IPS-NIHi11 (cell line): ENCODE results near the gene OR51E2.

ENCODE experiments used
- DNase-seq: peaks from one replicate; pipeline ENCODE4 v3.0.0; 2012; ENCODE audit warnings: mixed read lengths, low spot score

The OR51E2 gene, protein sequence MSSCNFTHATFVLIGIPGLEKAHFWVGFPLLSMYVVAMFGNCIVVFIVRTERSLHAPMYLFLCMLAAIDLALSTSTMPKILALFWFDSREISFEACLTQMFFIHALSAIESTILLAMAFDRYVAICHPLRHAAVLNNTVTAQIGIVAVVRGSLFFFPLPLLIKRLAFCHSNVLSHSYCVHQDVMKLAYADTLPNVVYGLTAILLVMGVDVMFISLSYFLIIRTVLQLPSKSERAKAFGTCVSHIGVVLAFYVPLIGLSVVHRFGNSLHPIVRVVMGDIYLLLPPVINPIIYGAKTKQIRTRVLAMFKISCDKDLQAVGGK

DNA sequence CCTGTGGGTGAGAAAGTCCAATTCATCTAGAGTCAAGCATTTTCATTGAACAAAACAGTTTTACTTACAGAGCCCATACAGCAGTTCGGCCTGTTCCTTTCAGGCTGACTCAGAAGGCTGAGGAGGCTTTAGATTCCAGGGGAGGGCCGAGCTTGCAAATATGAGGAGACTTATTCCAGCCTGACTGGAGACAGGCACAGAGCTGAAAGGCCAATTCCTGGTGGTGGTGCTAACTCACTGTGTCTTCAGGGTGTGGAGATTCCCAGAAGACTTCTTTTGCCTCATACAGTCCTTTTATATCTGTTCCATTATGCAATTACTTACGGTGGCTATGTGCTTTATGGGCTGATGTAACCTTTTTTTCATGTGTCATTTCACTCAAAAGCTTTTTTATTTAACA is at the start of gene OR51E2:
Gene OR51E2, minus strand, starts transcription at position 269 of the 400 bp plus-strand sequence. CDS start 15,142 bp downstream, outside the sequence.
- peak; percentile 8 for DNase-seq

DNA sequence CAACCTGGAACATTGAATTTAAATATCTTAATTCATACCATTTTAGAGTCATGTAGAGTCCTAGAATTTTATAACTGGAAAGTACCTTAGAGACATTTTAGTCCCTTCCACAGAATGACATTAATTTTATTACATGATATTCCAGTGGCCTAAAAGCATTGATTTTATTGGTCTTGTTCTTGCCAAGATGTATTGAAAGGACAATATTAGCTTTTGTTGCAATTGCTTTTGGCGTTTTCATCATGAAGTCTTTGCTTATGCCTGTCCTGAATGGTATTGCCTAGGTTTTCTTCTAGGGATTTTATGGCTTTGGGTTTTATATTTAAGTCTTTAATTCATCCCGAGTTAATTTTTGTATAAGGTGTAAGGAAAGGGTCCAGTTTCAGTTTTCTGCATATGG is 43.1 kb upstream of the OR51E2 start:
- DNase-seq: no peak

DNA sequence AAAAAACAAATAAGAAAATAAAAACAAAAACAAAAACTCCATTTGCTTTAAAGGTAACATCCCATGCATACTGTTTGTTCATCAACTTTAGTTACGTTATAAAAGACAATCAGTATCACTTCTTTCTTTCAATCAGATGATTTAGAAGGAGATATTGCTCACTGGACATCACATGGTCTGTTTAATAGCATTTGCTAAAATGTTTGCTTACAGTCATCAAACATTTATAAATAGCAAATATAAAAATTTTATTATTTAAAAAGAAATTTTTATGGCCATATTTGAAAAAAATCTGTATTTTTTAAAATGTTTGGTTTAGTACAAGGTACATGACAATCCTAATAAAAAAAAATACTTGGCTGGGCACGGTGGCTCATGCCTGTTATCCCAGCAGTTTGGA is 29.5 kb upstream of the OR51E2 start:
- no peak for DNase-seq

DNA sequence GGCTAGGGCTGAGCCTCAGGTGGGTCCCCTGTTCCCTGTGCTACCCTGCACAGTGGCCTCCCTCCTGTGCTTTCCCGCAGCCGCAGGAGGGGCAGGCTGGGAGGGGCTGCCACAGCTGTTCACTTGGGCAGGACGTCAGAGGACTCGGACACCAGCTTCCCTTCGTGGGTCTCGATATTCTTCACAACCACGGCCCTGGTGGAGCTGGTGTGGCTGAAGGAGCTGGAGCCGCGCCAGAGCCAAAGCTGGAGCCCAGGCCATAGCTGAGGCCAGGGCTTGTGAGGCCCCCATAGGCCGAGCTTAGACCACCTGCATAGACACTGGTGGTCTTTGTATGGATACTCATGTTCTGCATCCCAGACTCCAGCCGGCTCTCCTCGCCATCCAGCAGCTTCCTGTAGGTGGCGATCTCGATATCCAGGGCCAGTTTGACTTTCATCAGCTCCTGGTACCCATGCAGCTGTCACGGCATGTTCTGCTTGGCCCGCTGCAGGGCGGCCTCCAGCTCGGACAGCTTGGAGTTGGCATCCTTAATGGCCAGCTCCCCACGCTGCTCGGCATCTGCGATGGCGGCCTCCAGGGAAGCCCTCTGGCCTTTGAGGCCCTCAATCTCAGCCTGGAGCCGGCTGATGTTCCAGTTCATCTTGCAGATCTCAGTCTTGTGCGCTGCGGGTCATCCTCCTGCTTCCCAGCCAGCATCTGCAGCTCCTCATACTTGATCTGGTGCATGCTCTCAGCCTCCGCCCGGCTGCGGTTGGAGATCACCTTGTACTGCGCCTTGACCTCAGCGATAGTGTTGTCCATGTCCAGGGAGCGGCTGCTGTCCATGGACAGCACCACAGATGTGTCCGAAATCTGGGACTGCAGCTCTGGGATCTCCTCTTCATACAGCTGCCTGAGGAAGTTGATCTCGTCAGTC is 25.2 kb upstream of the OR51E2 start:
- peak; percentile 31 for DNase-seq

DNA sequence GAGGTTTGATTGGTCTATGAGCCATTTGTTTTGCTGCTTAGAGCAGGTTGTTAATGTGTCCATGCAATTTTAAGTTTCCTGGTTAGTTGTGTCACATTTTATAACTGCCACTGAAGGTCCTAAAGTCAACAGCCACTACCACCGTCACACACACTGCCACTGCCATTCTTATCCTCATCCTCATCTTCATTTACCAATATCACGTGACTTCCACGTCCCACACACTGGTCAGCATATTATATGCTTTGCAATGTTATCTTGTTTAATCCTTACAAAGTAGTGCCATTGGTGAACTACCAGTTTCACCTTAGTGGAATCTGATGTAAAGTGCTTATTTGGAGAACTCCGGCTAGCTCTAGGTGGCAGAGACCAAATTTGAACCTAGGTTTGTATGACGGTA is 16.6 kb upstream of the OR51E2 start:
- no peak for DNase-seq

DNA sequence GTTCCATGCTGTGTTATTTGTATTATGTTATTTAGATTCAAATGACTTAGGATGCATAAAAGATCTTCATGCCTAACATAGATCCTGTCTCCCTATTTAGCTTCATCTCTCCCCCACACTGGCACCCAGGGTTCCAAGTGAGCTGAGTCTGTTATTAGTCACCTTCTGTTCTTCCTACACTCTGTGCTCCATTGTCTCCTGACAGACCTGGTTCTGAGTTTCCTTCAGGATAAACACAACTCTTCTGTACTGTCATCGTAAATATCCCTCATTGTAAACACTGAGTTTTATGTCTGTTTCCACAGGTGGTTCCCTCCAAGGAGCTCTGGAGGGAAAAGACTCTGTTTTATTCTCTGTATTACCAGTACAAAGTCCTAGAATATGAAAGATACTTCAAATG is 15.6 kb upstream of the OR51E2 start:
- no peak for DNase-seq

DNA sequence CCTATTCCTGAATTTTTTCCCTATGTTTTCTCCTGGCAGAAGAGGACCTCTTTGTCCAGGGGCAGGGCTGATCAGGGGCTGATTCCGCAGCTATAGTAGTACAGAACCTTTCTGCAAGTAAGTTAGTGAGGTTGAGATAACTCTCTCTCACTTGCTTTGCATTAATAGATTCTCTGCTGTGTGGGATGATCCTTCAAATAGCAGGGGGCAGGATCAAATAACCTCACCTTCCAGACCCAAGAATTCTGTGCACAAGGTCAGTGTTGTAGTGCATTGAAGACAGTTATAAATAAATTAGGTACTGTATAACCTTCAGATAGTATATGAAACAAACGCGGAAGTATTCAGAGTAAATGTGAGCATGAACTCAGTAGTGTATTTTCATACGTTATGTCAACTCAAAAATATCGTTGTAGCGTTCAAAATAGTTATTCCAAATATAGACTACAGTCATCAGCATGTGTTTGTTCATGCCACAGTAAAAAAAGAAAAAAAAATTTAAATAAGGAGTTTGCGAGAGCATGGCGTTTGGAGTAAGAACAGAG is 7.2 kb upstream of the OR51E2 start:
- DNase-seq: peak; percentile 7

DNA sequence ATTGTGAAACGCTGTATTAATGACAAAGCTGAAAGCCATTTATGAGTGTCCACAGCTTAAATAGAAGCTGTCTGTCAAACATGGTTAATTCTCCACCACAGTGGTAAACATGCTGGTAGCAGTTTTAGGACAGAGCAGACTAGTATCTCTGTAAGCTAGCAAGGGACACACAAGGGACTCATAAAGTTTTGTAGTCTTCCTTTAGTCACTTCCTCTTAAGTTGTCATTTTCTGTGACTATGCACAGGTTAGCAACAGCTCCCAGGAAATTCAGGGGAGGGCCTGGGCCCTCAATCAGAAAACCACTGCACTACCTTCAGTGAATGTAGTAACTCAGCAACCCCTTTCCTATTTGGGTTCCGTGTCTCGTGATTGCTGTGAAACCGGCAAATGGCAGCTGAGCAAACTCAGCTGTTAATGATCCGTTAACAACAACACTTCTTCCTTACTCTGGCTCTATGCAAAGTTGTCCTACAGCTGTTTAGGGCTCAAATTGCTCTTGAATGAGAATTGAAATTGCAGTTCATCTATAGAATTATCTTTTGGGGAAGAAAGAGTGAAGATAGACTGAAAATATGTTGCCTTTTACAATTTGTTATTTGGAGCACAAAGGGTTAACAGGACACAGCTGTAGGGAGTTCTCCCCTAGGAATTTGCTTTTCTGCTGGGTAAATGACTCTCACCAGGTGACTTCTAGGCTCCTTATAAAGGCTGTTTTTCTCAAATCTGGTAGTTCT is 6.6 kb upstream of the OR51E2 start, which contains the start of gene MMP26:
Gene MMP26, plus strand, starts transcription at position 731 of the 736 bp plus-strand sequence.
- DNase-seq: peak; percentile 39

DNA sequence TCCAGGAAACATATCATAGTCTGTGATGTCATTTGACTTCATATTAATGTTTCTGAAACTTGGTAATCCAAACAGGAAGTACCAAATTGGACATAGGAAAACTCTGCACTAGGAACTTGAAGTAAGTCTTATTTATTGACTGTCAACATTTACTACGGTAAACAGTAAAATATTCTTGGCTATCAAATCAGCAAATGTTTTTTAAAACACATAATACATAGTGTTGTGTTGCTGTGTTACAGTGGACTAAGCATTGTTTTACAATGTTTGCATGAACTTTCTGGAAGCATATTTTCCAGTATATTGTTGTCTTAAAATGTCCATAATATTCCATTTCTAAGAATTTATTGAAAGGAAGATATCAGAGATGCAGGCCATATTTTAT is 2.8 kb upstream of the OR51E2 start:
- no peak for DNase-seq

DNA sequence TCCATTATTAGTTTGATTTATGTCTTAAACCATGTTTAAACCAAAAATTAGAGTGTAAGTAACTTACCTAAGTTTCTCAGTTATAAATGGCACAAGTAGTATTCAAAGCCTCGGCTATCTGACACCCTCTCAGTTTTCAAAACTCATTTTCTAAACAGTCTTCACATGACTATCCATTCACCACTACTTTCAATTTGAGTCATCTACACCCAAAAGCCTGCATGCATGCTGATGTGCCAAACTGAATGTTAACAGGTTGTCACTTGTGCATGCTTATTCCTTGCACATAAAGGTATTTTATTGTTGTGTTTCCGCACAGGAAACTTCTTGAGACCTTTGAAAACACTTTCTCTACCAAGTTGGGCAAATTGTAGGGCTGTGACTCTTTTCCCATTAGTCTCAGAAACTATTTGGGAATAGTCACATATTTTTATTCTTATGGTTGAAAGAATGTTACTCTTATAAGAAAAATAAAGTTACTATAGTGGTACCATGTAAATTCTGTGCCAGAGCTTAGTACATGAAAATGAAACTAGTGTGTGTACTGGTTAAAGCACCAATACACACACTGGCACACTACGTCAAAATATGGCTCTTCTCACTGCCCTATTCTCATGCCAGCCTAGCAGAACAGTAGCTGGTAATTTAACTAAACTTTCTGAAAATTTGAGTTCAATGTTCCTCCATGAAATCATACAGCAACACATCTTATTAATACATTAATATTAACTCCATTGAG is 2.2 kb upstream of the OR51E2 start:
- DNase-seq: no peak

DNA sequence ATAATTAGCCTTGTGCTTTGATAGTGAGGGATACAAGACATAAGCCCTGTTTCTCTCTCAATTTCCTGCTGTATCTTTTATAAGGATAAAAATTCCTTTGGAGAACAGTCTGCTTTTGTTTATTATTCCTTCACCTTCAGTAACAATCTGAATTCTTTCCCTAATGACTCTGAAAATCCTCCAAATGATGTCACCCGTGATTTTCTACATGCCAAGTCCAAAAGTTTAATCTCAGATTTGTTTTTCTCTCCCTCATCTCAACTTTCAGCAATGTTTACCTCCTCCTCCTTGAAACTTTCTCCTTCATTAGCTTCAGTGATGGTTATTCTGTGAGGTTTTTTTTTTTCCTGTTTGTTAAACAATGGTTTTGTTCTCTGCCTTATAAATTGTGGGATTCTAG is 2.2 kb downstream of the OR51E2 start:
- no peak for DNase-seq

DNA sequence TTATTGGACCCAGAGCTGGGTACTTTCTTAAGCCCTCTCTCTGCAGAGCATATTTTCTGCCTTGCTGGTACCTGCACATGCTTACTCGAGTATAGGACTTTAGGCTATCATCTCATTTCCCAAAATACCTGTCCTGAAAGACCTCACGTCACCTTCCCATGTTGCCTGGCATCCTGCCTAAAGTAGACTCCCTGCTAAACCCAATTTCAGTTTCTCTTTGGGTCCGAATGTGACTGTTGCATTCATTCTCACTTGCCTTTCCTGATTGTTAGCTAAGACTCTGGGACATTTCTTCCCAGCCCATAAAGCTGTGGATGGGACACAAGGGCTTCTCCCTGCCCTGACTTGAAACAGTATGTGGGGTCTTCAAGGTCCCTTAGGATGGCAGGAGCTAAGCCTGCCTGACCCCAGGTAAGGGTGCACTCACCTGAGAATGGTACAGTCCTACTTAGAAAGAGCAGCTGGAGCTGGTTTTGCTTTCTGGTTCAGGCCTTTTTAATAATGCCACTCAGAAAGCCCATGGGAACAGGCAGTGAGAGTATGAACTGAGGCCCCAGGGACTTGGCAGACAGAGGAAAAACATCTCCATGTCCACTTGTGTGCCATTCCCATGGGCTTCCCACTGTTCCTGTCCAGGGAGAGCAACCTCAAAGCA is 12.9 kb downstream of the OR51E2 start:
- DNase-seq: no peak

DNA sequence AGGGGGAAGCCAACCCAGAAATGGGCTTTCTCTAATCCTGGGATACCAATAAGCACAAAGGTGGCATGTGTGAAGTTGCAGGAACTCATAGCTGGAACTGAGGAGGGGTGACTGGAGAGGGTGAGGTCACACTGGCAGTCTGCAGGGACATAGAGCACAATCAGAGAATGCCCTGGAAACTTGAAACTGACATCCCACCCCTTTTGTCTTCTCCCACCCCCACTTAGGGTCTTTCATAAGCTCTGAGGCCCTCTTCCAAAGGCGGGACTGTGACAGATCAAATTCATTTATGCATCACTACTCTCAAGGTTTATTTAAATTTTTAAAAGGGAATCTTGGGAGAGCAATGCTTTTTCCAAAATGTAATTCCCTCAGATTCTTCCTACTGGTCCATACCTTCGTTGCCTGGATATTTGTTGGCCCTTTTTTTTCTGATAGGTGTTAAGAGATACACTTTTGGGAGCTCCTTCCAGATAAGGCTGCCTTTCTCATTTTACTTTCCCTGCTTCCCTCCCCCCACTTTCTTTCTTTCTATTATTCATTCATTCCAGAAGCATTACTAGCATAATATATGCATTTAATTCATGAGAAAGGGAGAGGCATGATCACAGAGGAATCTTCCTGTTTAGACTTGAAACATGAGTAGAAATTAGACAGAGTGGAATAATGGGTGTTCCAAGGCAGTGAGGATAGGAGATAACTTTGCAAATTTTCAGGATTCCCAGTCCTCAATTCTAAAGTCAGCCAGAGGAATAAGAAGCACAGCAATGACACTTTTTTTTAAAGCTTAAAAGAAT is 14.8 kb downstream of the OR51E2 start:
- no peak for DNase-seq

DNA sequence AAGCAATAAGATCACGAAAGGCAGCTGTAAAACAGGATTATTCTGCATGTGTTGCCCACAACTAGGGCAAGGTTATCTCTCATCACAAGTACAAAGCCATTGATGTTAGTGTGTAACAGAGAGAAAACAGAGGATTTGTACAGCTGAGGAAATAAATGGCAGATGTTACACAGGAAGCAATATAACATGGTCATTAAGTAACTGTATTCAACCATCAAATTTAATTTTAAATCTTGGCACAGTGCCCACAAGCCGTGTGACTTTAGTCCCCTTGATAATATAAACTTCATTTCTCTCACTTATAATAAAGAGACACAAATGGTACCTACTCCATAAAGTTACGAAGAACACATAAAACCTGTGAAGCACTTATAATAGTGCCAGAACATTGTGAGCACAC is 17.3 kb downstream of the OR51E2 start:
- DNase-seq: no peak

DNA sequence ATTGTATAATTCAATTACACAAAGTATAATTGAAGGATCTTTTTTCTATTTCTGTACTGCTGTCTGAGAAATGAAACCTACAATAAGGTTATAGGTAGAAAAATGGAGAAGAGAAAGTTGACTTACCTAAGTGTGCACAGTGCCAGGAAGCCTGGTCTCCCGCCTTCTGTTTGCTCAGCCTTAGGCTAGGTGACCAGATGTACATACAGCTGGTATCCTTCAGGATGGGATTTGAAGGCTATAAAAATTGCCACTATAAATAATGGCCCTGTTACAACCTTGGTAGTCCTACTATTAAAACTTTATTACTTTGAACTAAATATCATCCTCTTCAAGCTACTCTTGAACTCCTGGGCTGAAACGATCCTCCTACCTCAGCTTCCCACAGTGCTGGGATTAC is 19.7 kb downstream of the OR51E2 start:
- no peak for DNase-seq

DNA sequence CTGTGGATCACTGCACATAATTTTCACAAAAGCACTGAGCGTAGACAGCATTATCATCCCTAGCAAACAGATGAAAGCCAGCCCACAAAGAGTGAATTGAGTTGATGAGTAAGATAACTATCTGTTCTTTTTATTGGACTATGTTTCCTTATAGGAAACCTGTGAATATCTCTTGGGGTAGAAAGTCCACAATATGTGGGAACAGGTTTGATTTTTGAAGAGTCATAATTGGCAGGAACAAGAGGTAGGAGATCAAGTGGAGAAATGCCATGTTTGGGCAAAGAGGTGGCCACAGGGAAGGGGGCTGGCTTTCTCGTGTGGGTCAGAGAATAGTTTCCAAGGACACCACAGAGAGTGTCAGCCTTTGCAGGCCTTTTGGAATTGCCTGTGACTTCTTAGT is 23.9 kb downstream of the OR51E2 start:
- DNase-seq: no peak

DNA sequence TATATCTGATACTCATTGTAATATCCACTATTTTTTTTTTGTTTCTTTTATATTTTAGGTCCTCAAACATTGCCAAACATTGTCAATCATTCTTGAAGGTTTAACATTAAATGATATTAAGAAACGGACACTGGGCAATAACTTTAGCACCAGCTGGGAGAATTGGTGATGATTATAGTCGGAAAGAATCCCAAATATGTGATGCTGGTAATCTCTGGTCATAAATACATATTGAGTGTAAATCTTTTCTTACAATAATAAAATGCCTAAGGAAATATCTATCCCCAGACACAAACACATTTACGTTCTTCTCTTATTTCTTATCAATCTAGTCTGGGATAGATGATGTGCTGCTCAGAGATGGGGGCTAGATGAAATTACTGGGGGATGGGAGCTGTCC is 25.2 kb downstream of the OR51E2 start:
- DNase-seq: no peak

DNA sequence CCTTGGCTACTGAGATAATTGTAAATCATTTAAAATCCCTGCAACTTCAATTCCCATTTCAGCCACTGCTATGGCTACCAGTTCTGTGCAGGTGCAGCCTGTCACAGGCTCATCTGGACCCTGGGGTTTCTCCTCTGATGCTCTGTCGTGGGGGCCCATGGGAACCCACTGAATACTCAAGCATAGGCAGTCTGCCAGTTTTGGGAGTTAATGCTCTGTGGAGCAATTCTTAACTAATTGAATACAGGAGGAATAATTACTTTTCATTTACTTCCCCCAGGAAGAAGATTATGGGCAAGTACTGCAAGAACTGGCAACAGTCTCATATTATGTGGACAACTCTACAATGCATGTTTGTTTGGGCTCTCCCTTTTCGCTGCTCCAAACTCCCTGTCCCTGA is 25.9 kb downstream of the OR51E2 start:
- DNase-seq: no peak

DNA sequence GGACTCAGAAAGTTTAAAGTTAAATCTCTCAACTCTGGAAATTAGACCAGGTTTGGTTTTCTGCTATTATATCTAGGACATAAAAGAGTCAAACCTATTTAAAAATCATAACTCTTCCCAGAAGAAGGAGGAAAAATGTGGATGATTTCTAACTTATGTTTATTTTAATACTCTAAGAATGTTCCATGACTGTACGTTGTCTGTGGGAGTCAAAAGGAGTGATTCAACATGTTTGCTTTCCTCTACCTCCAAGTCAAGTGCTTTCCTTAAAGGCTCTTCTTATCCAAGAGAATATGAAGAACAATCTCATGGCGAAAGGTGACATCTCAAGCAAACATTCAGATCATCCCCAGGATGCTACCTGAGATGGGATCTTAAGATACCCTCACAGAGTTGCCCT is 32.2 kb downstream of the OR51E2 start:
- no peak for DNase-seq

DNA sequence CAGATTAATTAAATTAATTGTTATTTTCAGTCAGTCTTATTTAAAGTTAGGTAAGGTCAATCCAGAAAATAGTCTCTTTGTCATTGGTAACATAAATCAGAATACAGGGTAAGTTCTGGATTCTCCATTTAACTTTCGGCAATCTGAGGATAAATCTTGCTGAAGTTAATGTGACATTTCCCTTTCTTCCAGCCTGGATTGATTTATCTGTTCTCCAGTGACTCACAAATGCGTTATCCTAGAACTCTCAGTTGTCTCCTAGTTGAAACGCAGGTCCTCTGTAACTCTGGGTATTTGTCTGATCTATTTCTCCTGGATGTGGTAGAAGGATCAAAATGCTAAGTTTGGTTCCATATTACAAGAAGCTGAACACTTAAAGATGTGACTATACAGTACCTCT is 32.9 kb downstream of the OR51E2 start:
- no peak for DNase-seq
